Tibial nerve (tissue), 4 donors: Measurements from ENCODE around the gene PPARGC1A. TPM values are rescaled to one million over a fixed set of nuclear protein-coding genes. Genes with fewer than 3 reads are reported as not detected.

Source experiments
- DNase-seq, 2 donors: peaks; one replicate each; pipeline ENCODE4 v3.0.0-alpha.2; 2019; ENCODE audit warnings: low spot score in 2 of 2
- H3K27ac ChIP-seq, 4 donors: fragments of 200-600 bp; sonication (generic) in 3 of 4; one replicate each; pipeline ENCODE4 v1.5.1; 2017 to 2019; ENCODE audit warnings: mild to moderate bottlenecking in 1 of 4
- H3K27me3 ChIP-seq, 2 donors: fragments of 200-600 bp; sonication (generic) in 1 of 2; one replicate each; pipeline versions ENCODE4 v1.5.1 to v1.6.0; 2017 to 2019
- H3K36me3 ChIP-seq, 3 donors: fragments of 200-600 bp; sonication (generic); one replicate each; pipeline ENCODE4 v1.5.1; 2018 to 2019
- H3K4me1 ChIP-seq, 4 donors: fragments of 200-600 bp; sonication (generic) in 3 of 4; one replicate each; pipeline ENCODE4 v1.5.1; 2017 to 2019
- H3K4me3 ChIP-seq, 4 donors: fragments of 200-600 bp; sonication (generic) in 3 of 4; one replicate each; pipeline ENCODE4 v1.5.1; 2017 to 2019; ENCODE audit warnings: mild to moderate bottlenecking in 1 of 4, moderate library complexity in 1 of 4
- H3K9me3 ChIP-seq, 4 donors: fragments of 200-600 bp; sonication (generic) in 3 of 4; one replicate each; pipeline ENCODE4 v1.5.1; 2017 to 2019
- EP300 ChIP-seq, 2 donors: sonication (generic); formaldehyde crosslinking; IDR thresholded peaks; one replicate each; pipeline ENCODE4 v1.6.1; 2017; ENCODE audit warnings: antibody characterized with exemption in 2 of 2, mild to moderate bottlenecking in 1 of 2
- POLR2A ChIP-seq, 2 donors: fragments of 450-650 bp; IDR thresholded peaks; one replicate each; pipeline ENCODE4 v1.6.1; 2017; ENCODE audit warnings: antibody characterized with exemption in 2 of 2, mild to moderate bottlenecking in 2 of 2, moderate library complexity in 2 of 2
- WGBS, 2 donors: methylation state at CpG; one replicate each; pipeline ENCODE4 v1.1.5; 2018; 5-methylcytosine and 5-hydroxymethylcytosine counted together
- total RNA-seq, 4 donors: library from RNA; depleted of rRNA; stranded (reverse); fragments of >200 nt; gene quantifications; one replicate each; pipeline ENCODE4 v1.1.0, GENCODE V29; 2016
- TF ChIP-seq, protein P1 (sequence below), 5 experiments: fragments of 200-600 bp in 3 of 5; fragments of 450-650 bp in 2 of 5; sonication (generic) in 3 of 5; IDR thresholded peaks; one replicate each; pipeline ENCODE4 v1.5.1; 2016 to 2019; ENCODE audit warnings: antibody characterized with exemption in 5 of 5, mild to moderate bottlenecking in 3 of 5, moderate library complexity in 2 of 5

PPARGC1A gene
- total RNA-seq, 4 donors from 2014 or later = 4.6 to 14.7 (median 6.8) TPM

DNA sequence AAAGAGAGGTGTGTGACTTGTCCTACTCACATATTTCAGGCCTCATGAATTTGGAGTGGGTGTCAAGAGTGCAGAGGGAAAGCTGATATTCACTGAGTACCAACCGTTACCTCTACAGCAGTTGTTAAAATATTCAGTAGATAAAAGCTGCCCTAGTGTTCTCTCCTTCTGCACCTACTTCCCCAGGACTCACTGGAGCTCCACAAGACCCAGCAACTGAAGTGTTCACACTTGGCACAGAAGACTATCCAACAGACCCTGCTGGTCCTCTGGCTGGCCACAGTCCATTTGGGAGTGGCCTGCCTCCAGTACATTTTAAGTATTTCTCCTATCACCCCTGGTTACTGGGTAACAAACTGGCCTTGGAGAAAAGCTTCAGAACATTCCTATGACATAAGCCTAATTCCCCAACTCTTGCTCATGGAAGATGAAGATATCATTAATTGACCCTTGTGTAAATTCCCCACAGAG lies 70.8 kb downstream of the PPARGC1A start:
- H3K4me3 ChIP-seq = no peak overlapping the region
- 68 to 75% methylated on average over 1 of the region's 1 CpG for WGBS, 2 donors
- H3K27ac ChIP-seq = no peak overlapping the region
- no peaks in the 10 kb centered on the region for H3K4me1 ChIP-seq
- no peaks in the 10 kb centered on the region for H3K9me3 ChIP-seq
- TF ChIP-seq, protein P1, sequence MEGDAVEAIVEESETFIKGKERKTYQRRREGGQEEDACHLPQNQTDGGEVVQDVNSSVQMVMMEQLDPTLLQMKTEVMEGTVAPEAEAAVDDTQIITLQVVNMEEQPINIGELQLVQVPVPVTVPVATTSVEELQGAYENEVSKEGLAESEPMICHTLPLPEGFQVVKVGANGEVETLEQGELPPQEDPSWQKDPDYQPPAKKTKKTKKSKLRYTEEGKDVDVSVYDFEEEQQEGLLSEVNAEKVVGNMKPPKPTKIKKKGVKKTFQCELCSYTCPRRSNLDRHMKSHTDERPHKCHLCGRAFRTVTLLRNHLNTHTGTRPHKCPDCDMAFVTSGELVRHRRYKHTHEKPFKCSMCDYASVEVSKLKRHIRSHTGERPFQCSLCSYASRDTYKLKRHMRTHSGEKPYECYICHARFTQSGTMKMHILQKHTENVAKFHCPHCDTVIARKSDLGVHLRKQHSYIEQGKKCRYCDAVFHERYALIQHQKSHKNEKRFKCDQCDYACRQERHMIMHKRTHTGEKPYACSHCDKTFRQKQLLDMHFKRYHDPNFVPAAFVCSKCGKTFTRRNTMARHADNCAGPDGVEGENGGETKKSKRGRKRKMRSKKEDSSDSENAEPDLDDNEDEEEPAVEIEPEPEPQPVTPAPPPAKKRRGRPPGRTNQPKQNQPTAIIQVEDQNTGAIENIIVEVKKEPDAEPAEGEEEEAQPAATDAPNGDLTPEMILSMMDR (IDR thresholded peaks at IDR 0.05) = no peak
- TF ChIP-seq POLR2A (IDR thresholded peaks at IDR 0.05) = no peak
- no peak for TF ChIP-seq EP300 (IDR thresholded peaks at IDR 0.05)
- H3K27me3 ChIP-seq = no peaks in the 10 kb centered on the region
- H3K36me3 ChIP-seq = no peaks in the 10 kb centered on the region
- no peak for DNase-seq

DNA sequence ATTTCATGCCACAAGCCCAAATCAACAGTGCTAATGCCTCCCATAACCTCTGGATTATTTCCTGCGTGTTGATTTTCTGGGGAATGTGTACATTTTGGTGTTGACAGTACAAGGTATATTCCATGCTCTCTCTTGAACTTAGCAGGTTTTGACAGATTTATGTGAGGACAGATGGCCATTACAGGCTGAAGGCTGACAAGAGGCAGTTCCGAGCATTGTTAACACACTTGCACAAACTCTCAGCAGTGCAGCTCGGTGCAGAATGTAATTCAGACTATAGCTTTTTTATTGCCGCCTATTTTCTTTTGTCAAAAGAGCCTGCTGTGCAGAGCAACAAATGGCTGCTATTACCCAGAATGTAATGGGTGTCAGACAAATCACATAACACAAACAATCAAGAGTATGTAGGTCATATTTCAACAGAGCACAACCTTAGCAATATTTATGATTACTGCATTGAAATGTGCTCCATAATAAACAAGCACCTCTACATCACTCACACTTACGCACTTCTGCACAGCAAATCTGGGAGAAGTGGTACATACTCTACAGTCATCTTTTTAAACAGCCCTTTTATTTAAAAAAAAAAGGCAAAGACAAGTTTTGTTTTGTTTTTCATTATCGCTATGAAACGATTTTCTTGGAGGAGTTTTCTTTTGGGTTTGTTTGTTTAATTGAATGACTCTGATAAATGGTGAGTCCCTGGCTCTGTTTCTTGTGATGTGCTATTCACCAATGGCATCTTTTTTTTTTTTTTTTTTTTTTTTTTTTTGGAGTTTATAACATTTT lies 71.6 kb downstream of the PPARGC1A start:
- WGBS, 2 donors = 40 to 51% methylated on average over 7 of the region's 7 CpGs
- Histone ChIP-seq H3K27me3 (no peaks in the 10 kb centered on the region), H3K9me3 (no peaks in the 10 kb centered on the region), H3K4me1 (no peaks in the 10 kb centered on the region), H3K27ac (no peak overlapping the region), H3K36me3 (no peaks in the 10 kb centered on the region), H3K4me3 (no peak overlapping the region)
- TF ChIP-seq, protein P1 (IDR thresholded peaks at IDR 0.05) = no peak
- TF ChIP-seq EP300 (IDR thresholded peaks at IDR 0.05) = no peak
- no peak for TF ChIP-seq POLR2A (IDR thresholded peaks at IDR 0.05)
- DNase-seq = no peak

DNA sequence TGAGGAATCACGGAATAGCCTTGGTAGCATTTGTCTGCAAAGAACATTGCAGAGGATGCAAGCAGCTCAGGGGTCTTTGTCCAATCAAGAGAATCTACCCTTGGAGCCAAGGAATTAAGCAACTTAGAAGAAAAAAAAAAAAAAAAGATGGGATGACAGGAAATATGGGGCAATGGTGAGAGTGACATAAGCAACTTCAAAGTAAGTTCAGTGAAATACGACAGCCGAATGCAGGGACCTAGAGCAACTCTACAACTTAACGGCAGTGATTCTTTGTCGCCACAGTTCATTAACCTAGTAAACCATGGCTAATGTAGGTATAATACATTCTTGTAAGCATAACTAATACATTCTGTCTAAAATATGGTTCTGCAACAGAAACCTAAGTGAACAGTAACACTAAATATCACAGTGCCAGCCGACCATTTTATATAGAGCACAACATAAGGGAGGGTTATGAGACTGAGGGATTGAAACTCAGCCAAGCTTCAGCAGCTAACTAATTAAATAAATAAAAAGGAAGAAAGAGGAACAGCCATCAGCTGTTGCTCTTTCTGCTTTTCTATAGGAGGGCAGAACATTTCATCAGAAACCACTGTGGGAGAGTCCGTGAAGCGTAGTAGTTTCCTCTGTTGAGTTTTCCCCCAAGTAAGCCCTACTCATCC lies 74.7 kb downstream of the PPARGC1A start:
- WGBS, 2 donors = 75 to 76% methylated on average over 8 of the region's 8 CpGs
- TF ChIP-seq POLR2A (IDR thresholded peaks at IDR 0.05) = no peak
- TF ChIP-seq, protein P1 (IDR thresholded peaks at IDR 0.05) = no peak
- no peak for TF ChIP-seq EP300 (IDR thresholded peaks at IDR 0.05)
- no peaks in the 10 kb centered on the region for H3K36me3 ChIP-seq
- H3K4me1 ChIP-seq = no peaks in the 10 kb centered on the region
- H3K27ac ChIP-seq = no peak overlapping the region
- H3K27me3 ChIP-seq = no peaks in the 10 kb centered on the region
- H3K9me3 ChIP-seq = no peaks in the 10 kb centered on the region
- no peak overlapping the region for H3K4me3 ChIP-seq
- no peak for DNase-seq

DNA sequence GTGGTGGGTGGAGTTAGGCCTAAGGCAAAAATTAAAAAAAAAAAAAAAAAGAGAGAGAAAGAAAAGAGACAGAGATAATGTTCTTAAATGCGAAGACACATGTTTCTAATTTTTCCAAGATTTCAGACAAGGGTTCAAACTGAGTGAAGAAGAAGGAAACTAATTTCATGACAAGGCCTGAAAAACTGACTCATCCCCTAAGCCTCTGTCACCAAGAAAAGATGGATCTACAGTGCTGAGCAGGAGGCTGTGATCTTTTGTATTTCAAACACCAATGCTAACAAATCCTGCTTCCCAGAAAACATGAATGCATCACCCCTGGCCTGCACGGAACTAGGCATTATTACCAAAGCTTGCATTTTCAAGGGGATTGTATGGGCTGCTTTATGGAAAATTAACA lies 75.3 kb downstream of the PPARGC1A start:
- no peak for TF ChIP-seq POLR2A (IDR thresholded peaks at IDR 0.05)
- TF ChIP-seq, protein P1 (IDR thresholded peaks at IDR 0.05) = no peak
- TF ChIP-seq EP300 (IDR thresholded peaks at IDR 0.05) = no peak
- no peak overlapping the region for H3K27ac ChIP-seq
- H3K27me3 ChIP-seq = no peaks in the 10 kb centered on the region
- no peaks in the 10 kb centered on the region for H3K4me1 ChIP-seq
- no peak for DNase-seq
- H3K9me3 ChIP-seq = no peaks in the 10 kb centered on the region
- H3K4me3 ChIP-seq = no peak overlapping the region
- 88 to 97% methylated on average over 2 of the region's 2 CpGs for WGBS, 2 donors
- H3K36me3 ChIP-seq = no peaks in the 10 kb centered on the region

DNA sequence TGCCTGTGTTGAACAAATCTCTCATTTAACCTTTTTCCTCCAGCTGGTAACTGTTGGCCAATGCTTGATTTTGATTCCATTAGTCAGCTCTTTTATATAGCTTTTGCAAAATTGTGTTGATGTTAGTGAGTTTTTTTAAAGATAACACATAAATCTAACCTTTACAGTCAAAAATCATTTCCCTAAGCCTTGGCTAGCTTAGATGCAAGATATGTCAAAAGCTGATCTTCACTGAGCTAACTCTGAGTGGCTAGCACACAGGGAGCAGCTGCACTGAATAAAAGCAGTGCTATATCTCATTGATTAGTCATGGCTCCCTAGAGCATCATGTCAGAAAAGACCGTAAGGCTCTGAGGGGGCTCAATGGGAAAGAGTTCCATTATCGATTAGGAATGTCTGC lies 78.7 kb downstream of the PPARGC1A start:
- Histone ChIP-seq H3K9me3 (no peaks in the 10 kb centered on the region), H3K4me3 (no peak overlapping the region), H3K36me3 (no peaks in the 10 kb centered on the region), H3K27me3 (no peaks in the 10 kb centered on the region), H3K4me1 (no peaks in the 10 kb centered on the region), H3K27ac (no peak overlapping the region)
- 72 to 76% methylated on average over 2 of the region's 2 CpGs for WGBS, 2 donors
- no peak for DNase-seq
- TF ChIP-seq EP300 (IDR thresholded peaks at IDR 0.05) (no peak), POLR2A (IDR thresholded peaks at IDR 0.05) (no peak)
- TF ChIP-seq, protein P1 (IDR thresholded peaks at IDR 0.05) = no peak
